AG10803 (cell line): ENCODE measurements around the gene CORO2A.

ENCODE experiments used
- DNase-seq: peaks from one replicate; pipeline ENCODE4 v3.0.0; 2010; ENCODE audit warnings: low read depth
- H3K4me3 ChIP-seq: 2 replicates; pipeline ENCODE4 v1.5.1; 2011; ENCODE audit warnings: mild to moderate bottlenecking, low read length, control low read depth
- CTCF ChIP-seq: conservative IDR thresholded peaks from 2 replicates; pipeline ENCODE4 v1.5.1; 2011; ENCODE audit warnings: mild to moderate bottlenecking, low read length, control low read depth, inconsistent platforms

Gene CORO2A

GRCh38 chr9:98203153-98203552 is 10.7 kb upstream of the CORO2A start:
- TF ChIP-seq CTCF = no peak
- DNase-seq = no peak
- H3K4me3 ChIP-seq = no peak overlapping the region

GRCh38 chr9:98202252-98202651 is 9.8 kb upstream of the CORO2A start:
- no peak for DNase-seq
- no peak overlapping the region for H3K4me3 ChIP-seq
- no peak for TF ChIP-seq CTCF

- no peak for TF ChIP-seq CTCF
Measured at GRCh38 chr9:98201749-98202148, 9.3 kb upstream of the CORO2A start.

GRCh38 chr9:98201102-98201501 is 8.7 kb upstream of the CORO2A start:
- no peak for TF ChIP-seq CTCF
- DNase-seq = no peak
- H3K4me3 ChIP-seq = no peak overlapping the region

More at GRCh38 chr9:98201749-98202148, 9.3 kb upstream of the CORO2A start:
- H3K4me3 ChIP-seq = no peak overlapping the region
- no peak for DNase-seq

GRCh38 chr9:98199388-98200033 is 7.1 kb upstream of the CORO2A start:
- no peak overlapping the region for H3K4me3 ChIP-seq
- no peak for DNase-seq
- no peak for TF ChIP-seq CTCF

- no peak for DNase-seq
Measured at GRCh38 chr9:98195671-98196070, 3.2 kb upstream of the CORO2A start.

More at GRCh38 chr9:98195671-98196070, 3.2 kb upstream of the CORO2A start:
- H3K4me3 ChIP-seq = no peak overlapping the region
- TF ChIP-seq CTCF = no peak
